GM12878 (cell line): ENCODE measurements around the gene ZDHHC19. TPM values are rescaled to one million over a fixed set of nuclear protein-coding genes. Genes with fewer than 3 reads are reported as not detected.

Source experiments
- BMI1 ChIP-seq: fragments of 450-650 bp; IDR thresholded peaks from 2 replicates; pipeline ENCODE4 v1.6.1; 2016; ENCODE audit warnings: mild to moderate bottlenecking, moderate library complexity, borderline replicate concordance
- CREM ChIP-seq: IDR thresholded peaks from 2 replicates; pipeline ENCODE4 v1.6.1; 2014; ENCODE audit warnings: antibody characterized with exemption, low read depth
- SMARCA5 ChIP-seq: fragments of 450-650 bp; IDR thresholded peaks from 2 replicates; pipeline ENCODE4 v1.6.1; 2017; ENCODE audit warnings: mild to moderate bottlenecking
- polyA plus RNA-seq, 11 experiments: library from polyadenylated mRNA; depleted of rRNA in 4 of 11; unstranded in 6 of 11; stranded (reverse) in 5 of 11; fragments of >200 nt; fragmentation: Nextera tagmentation in 4 of 11; fragmentation: Illumina TruSeq in 1 of 11; extraction: Ambion mirVana in 4 of 11; extraction: Trizol in 1 of 11; gene quantifications; 1 replicate in 1 of 11; 2 replicates in 10 of 11; pipeline versions ENCODE4 v1.2.1 to v1.2.3, GENCODE V29; 2011 to 2016; ENCODE audit warnings: inconsistent platforms in 2 of 11, missing spikeins in 2 of 11, low read depth in 1 of 11
- total RNA-seq, 4 experiments: library from RNA; depleted of rRNA in 3 of 4; stranded (reverse); fragments of >200 nt in 3 of 4; fragmentation: Illumina TruSeq in 1 of 4; extraction: Trizol in 1 of 4; gene quantifications; 2 replicates each; pipeline versions ENCODE4 v1.2.1 to v1.2.3, GENCODE V29; 2013 to 2021
- TF ChIP-seq, protein P1 (sequence below): IDR thresholded peaks from 2 replicates; pipeline ENCODE4 v1.6.1; 2012; ENCODE audit warnings: low read length, inconsistent platforms
- TF ChIP-seq, protein P2 (sequence below): fragments of 450-650 bp; IDR thresholded peaks from 2 replicates; pipeline ENCODE4 v1.6.1; 2017; ENCODE audit warnings: mild to moderate bottlenecking
- TF ChIP-seq, protein P3 (sequence below): fragments of 150-350 bp; IDR thresholded peaks from 2 replicates; pipeline ENCODE4 v1.6.1; 2016; ENCODE audit warnings: low read depth, low read length

ZDHHC19 gene
- total and polyA plus RNA-seq, 10 of the 15 experiments (the other 5 are each of a cell fraction or from before 2014, with no cell fraction given) = 0.26 TPM; not detected in 9

DNA sequence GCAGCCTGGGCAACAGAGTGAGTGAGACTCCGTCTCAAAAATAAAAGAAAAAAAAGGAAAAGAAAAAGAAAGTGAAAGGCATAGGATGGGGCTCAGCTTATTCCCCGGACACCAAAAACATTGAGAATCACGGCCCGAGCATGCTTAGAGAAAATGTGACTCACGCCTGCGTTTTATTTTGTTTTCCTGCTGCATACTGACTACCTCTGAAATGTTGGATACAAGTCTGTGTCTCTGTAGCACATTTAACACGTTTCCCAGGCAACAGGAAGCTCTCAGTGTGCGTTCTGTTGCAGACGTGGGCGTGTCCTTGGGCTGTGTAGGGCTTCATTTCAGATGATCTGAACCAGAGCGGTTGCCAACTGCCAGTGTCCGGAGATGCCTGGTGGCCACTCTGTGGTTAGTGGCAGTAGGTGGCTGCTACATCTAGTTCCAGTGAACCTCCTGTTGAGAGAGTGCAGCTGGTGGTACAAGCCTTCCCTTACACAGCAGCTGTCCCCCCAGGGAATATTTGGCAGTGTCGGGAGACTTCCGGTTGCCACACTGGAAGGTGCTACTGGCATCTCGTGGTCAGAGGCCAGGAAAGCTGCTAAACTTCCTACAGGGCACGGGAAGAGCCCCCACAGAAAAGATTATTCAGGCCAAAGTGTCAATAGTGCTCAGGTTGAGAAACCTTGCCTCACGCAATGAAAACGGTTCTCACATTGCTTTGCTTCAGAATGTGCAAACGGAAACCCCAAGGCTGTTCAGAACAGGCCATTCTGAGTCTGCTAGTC is 8.2 kb upstream of the ZDHHC19 start (continued):
- TF ChIP-seq, protein P1, sequence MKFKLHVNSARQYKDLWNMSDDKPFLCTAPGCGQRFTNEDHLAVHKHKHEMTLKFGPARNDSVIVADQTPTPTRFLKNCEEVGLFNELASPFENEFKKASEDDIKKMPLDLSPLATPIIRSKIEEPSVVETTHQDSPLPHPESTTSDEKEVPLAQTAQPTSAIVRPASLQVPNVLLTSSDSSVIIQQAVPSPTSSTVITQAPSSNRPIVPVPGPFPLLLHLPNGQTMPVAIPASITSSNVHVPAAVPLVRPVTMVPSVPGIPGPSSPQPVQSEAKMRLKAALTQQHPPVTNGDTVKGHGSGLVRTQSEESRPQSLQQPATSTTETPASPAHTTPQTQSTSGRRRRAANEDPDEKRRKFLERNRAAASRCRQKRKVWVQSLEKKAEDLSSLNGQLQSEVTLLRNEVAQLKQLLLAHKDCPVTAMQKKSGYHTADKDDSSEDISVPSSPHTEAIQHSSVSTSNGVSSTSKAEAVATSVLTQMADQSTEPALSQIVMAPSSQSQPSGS = no peak
- TF ChIP-seq, protein P2, sequence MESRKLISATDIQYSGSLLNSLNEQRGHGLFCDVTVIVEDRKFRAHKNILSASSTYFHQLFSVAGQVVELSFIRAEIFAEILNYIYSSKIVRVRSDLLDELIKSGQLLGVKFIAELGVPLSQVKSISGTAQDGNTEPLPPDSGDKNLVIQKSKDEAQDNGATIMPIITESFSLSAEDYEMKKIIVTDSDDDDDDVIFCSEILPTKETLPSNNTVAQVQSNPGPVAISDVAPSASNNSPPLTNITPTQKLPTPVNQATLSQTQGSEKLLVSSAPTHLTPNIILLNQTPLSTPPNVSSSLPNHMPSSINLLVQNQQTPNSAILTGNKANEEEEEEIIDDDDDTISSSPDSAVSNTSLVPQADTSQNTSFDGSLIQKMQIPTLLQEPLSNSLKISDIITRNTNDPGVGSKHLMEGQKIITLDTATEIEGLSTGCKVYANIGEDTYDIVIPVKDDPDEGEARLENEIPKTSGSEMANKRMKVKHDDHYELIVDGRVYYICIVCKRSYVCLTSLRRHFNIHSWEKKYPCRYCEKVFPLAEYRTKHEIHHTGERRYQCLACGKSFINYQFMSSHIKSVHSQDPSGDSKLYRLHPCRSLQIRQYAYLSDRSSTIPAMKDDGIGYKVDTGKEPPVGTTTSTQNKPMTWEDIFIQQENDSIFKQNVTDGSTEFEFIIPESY = no peak
- TF ChIP-seq, protein P3, sequence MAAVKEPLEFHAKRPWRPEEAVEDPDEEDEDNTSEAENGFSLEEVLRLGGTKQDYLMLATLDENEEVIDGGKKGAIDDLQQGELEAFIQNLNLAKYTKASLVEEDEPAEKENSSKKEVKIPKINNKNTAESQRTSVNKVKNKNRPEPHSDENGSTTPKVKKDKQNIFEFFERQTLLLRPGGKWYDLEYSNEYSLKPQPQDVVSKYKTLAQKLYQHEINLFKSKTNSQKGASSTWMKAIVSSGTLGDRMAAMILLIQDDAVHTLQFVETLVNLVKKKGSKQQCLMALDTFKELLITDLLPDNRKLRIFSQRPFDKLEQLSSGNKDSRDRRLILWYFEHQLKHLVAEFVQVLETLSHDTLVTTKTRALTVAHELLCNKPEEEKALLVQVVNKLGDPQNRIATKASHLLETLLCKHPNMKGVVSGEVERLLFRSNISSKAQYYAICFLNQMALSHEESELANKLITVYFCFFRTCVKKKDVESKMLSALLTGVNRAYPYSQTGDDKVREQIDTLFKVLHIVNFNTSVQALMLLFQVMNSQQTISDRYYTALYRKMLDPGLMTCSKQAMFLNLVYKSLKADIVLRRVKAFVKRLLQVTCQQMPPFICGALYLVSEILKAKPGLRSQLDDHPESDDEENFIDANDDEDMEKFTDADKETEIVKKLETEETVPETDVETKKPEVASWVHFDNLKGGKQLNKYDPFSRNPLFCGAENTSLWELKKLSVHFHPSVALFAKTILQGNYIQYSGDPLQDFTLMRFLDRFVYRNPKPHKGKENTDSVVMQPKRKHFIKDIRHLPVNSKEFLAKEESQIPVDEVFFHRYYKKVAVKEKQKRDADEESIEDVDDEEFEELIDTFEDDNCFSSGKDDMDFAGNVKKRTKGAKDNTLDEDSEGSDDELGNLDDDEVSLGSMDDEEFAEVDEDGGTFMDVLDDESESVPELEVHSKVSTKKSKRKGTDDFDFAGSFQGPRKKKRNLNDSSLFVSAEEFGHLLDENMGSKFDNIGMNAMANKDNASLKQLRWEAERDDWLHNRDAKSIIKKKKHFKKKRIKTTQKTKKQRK = no peak
- TF ChIP-seq SMARCA5 = no peak
- TF ChIP-seq CREM = no peak
- TF ChIP-seq BMI1 = peak; percentile 77; the same call in 1 of the 2 replicates
